Activated CD4-positive, alpha-beta T cell treated with anti-CD3 and anti-CD28 coated beads for 36 hours (primary cell): Measurements from ENCODE around the gene MACROD2. TPM values are rescaled to one million over a fixed set of nuclear protein-coding genes. Genes with fewer than 3 reads are reported as not detected.
"Not testable (repeated sequence)": the region's sequence is repeated elsewhere in the genome, so short reads cannot be mapped to it uniquely, and the experiment has no call there.

Experiments used
- ATAC-seq: fragments of 200-7000 bp; cut with Tn5 transposase; one replicate; pipeline ENCODE4 v1.10.0; 2021; ENCODE audit warnings: mild to moderate bottlenecking, moderate library complexity
- CTCF ChIA-PET: fragments of 350-600 bp; sonication (Branson Sonifier 250); formaldehyde crosslinking; loops from one replicate; lab custom pipeline; 2021; ENCODE audit warnings: antibody characterized with exemption; lab: Charles Lee
- POLR2A ChIA-PET: fragments of 350-600 bp; sonication (Branson Sonifier 250); formaldehyde crosslinking; loops from one replicate; lab custom pipeline; 2021; ENCODE audit warnings: antibody characterized with exemption, inconsistent platforms; lab: Charles Lee
- DNase-seq: peaks from one replicate; pipeline ENCODE4 v3.0.0-alpha.2; 2020
- H3K27ac Mint-ChIP-seq: one replicate; pipeline ENCODE4 v1.8.0; 2021; ENCODE audit warnings: mixed read lengths
- H3K27me3 Mint-ChIP-seq: one replicate; pipeline ENCODE4 v1.8.0; 2021; ENCODE audit warnings: mixed read lengths
- H3K36me3 Mint-ChIP-seq: one replicate; pipeline ENCODE4 v1.8.0; 2021; ENCODE audit warnings: low read depth, mixed read lengths
- H3K4me1 Mint-ChIP-seq: one replicate; pipeline ENCODE4 v1.8.0; 2021; ENCODE audit warnings: mixed read lengths
- H3K4me3 Mint-ChIP-seq: one replicate; pipeline ENCODE4 v1.8.0; 2021; ENCODE audit warnings: mild to moderate bottlenecking, moderate library complexity, mixed read lengths
- H3K9me3 Mint-ChIP-seq: one replicate; pipeline ENCODE4 v1.8.0; 2021; ENCODE audit warnings: low read depth, mixed read lengths
- intact Hi-C, 2 experiments: fragments of 100-400 bp; cut with DNase I in 1 of 2; cut with micrococcal nuclease in 1 of 2; formaldehyde crosslinking; loops; one replicate each; pipeline versions ENCODE4 v1.14.2 to v1.15.1; 2022 to 2024; cut with DNase I, micrococcal nuclease
- total RNA-seq, 2 experiments: library from RNA; stranded (reverse); gene quantifications; one replicate each; pipeline ENCODE4 v1.2.3, GENCODE V29; 2021

The MACROD2 gene
- total RNA-seq, 2 experiments from 2014 or later: not detected

DNA sequence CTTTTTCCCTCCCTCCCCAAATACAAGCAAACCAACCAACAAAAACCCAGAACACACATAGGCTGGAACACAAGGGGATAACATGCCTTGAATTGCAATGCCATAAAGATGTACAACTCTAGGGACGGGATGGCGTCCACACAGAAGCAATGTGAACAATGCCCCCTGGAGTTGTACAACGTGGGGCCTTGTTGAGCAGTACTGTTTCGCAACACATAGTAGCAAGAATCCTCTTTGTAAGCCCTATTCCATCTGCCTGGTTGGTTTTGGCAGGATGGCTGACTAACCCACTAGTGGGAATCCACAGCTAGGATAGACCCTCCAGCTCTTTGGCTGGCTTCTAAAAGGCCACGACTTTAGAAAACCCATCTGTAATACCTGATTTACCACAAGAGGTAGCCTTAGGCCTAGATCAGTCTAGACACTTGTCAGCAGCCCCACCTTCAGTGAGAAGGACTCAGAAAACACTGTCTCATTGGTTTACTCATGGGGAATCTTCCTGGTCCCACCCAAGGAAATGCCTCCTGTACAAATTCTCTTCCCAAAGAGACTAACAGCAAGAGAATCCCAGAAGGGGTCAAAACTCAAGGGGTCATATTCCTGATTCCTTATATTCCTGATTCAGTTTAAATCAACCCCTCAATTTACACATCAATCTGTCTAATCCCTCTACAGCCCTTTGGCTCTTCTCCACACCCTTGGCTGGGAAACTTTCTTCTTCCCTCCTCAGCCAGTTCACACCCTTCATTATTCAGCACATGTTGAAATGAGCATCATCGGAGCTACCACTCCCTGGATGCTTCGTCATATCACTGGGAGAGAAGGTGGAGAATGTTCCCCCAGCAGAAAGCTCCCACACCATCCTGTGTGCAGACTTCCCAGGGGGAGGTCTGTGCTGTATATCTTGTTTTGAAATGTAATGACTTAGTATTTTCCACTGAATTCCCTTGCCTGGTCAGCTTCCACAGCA, 964.5 kb downstream of the MACROD2 start:
- peaks cover 2% of the 10 kb centered on the region for H3K9me3 Mint-ChIP-seq
- ATAC-seq: no peak
- CTCF ChIA-PET: no interaction called here
- no peak overlapping the region for H3K4me3 Mint-ChIP-seq
- H3K27me3 Mint-ChIP-seq: no peaks in the 10 kb centered on the region
- POLR2A ChIA-PET: no interaction called here
- H3K36me3 Mint-ChIP-seq: no peaks in the 10 kb centered on the region
- intact Hi-C loops: no loop called here
- no peak overlapping the region for H3K27ac Mint-ChIP-seq
- no peaks in the 10 kb centered on the region for H3K4me1 Mint-ChIP-seq
- DNase-seq: no peak

DNA sequence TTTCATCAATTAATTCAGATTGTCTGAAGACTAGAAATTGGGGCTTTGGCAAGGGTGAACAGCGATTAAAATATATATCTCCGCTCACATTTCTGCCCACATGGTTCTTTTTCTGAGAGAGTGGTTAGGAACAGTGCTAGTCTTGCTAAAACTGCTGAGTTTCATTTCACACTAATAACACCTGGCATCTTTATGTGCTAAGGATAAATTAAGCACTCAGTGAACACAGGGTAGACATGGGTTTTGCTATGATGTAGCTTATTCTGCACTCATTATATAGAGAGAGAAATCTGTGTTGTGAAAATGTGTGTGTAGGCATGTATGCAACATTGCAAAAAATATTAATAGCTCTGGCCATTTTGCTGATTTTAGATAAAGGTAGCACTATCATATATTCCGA, 965.5 kb downstream of the MACROD2 start:
- no peaks in the 10 kb centered on the region for H3K27me3 Mint-ChIP-seq
- ChIA-PET POLR2A (no interaction called here), CTCF (no interaction called here)
- no peaks in the 10 kb centered on the region for H3K9me3 Mint-ChIP-seq
- H3K4me3 Mint-ChIP-seq: no peak overlapping the region
- H3K27ac Mint-ChIP-seq: no peak overlapping the region
- DNase-seq (no peak), ATAC-seq (no peak)
- H3K4me1 Mint-ChIP-seq: no peaks in the 10 kb centered on the region
- H3K36me3 Mint-ChIP-seq: no peaks in the 10 kb centered on the region
- intact Hi-C loops: no loop called here

GRCh38 chr20:14963262-14963663, 967.9 kb downstream of the MACROD2 start:
- Mint-ChIP-seq H3K9me3 (no peaks in the 10 kb centered on the region), H3K27me3 (no peaks in the 10 kb centered on the region), H3K4me1 (no peaks in the 10 kb centered on the region), H3K27ac (no peak overlapping the region), H3K4me3 (no peak overlapping the region), H3K36me3 (no peaks in the 10 kb centered on the region)
- ChIA-PET POLR2A (no interaction called here), CTCF (no interaction called here)
- ATAC-seq (no peak), DNase-seq (no peak)
- intact Hi-C loops: no loop called here

GRCh38 chr20:14966203-14966602, 970.9 kb downstream of the MACROD2 start:
- Mint-ChIP-seq H3K4me1 (no peaks in the 10 kb centered on the region), H3K9me3 (no peaks in the 10 kb centered on the region), H3K27ac (no peak overlapping the region), H3K36me3 (no peaks in the 10 kb centered on the region), H3K27me3 (no peaks in the 10 kb centered on the region), H3K4me3 (no peak overlapping the region)
- POLR2A ChIA-PET: no interaction called here
- intact Hi-C loops: no loop called here
- CTCF ChIA-PET: no interaction called here
- ATAC-seq: no peak
- DNase-seq: no peak

DNA sequence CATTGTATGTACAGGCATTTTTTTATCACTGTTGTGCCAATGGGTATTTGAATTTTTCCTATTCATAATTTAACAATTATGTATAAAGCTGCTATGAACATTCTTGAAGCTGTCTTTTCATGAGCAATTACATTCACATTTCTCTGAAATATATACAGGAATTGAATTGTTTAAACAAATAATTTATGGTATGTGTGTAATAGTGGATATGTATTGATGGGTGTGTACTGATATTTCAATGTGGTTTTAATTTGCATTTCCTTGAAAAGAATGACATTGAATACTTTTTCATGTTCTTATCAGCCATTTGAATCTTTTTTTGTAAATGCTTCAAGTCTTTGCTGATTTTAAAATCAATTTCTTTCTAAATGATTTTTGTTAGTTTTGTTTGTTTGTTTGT, 971.5 kb downstream of the MACROD2 start:
- ATAC-seq (no peak), DNase-seq (no peak)
- intact Hi-C loops: no loop called here
- Mint-ChIP-seq H3K4me1 (no peaks in the 10 kb centered on the region), H3K4me3 (no peak overlapping the region), H3K27ac (no peak overlapping the region), H3K36me3 (no peaks in the 10 kb centered on the region), H3K27me3 (no peaks in the 10 kb centered on the region), H3K9me3 (no peaks in the 10 kb centered on the region)
- POLR2A ChIA-PET: no interaction called here
- CTCF ChIA-PET: no interaction called here

- Mint-ChIP-seq H3K4me1 (no peaks in the 10 kb centered on the region), H3K4me3 (no peak overlapping the region), H3K27ac (no peak overlapping the region), H3K9me3 (peaks cover 3% of the 10 kb centered on the region), H3K36me3 (no peaks in the 10 kb centered on the region), H3K27me3 (no peaks in the 10 kb centered on the region)
- ATAC-seq: no peak
- ChIA-PET CTCF (no interaction called here), POLR2A (no interaction called here)
- intact Hi-C loops: no loop called here
- DNase-seq: no peak
These were observed 976.9 kb downstream of the MACROD2 start for GRCh38 chr20:14972256-14972655.

GRCh38 chr20:14972690-14973089, 977.4 kb downstream of the MACROD2 start:
- POLR2A ChIA-PET: no interaction called here

GRCh38 chr20:14979453-14979986, 984.2 kb downstream of the MACROD2 start:
- ChIA-PET CTCF (no interaction called here), POLR2A (no interaction called here)
- H3K27me3 Mint-ChIP-seq: no peaks in the 10 kb centered on the region
- ATAC-seq (no peak), DNase-seq (no peak)
- intact Hi-C loops: no loop called here
- peaks cover 3% of the 10 kb centered on the region for H3K36me3 Mint-ChIP-seq
- H3K4me3 Mint-ChIP-seq: no peak overlapping the region
- no peaks in the 10 kb centered on the region for H3K4me1 Mint-ChIP-seq
- H3K9me3 Mint-ChIP-seq: peaks cover 15% of the 10 kb centered on the region
- no peak overlapping the region for H3K27ac Mint-ChIP-seq

More at GRCh38 chr20:14972690-14973089, 977.4 kb downstream of the MACROD2 start:
- ATAC-seq: no peak
- Mint-ChIP-seq H3K27ac (no peak overlapping the region), H3K4me1 (no peaks in the 10 kb centered on the region), H3K4me3 (no peak overlapping the region), H3K27me3 (no peaks in the 10 kb centered on the region), H3K9me3 (peaks cover 3% of the 10 kb centered on the region), H3K36me3 (no peaks in the 10 kb centered on the region)
- no peak for DNase-seq
- CTCF ChIA-PET: no interaction called here
- intact Hi-C loops: no loop called here

GRCh38 chr20:14981486-14981885, 986.2 kb downstream of the MACROD2 start:
- DNase-seq, ATAC-seq, H3K4me3 Mint-ChIP-seq, intact Hi-C loops, H3K4me1 Mint-ChIP-seq, POLR2A ChIA-PET, H3K36me3 Mint-ChIP-seq, H3K27me3 Mint-ChIP-seq, H3K27ac Mint-ChIP-seq, CTCF ChIA-PET: not testable (repeated sequence)
- peaks cover 15% of the 10 kb centered on the region for H3K9me3 Mint-ChIP-seq

DNA sequence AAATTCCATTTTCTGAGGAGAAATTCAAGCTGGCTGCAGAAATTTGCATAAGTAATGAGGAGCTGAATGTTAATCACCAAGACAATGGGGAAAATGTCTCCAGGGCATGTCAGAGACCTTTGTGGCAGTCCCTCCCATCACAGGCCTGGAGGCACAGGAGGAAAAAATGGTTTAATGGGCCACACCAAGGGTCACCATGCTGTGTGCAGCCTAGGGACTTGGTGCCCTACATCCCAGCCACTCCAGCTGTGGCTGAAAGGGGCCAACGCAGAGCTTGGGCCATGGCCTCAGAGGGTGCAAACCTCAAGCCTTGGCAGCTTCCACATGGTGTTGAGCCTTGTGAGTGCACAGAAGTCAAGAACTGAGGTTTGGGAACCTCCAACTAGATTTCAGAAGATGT, 987.0 kb downstream of the MACROD2 start:
- intact Hi-C loops, H3K27ac Mint-ChIP-seq, H3K4me1 Mint-ChIP-seq, H3K27me3 Mint-ChIP-seq, POLR2A ChIA-PET, ATAC-seq, DNase-seq, CTCF ChIA-PET, H3K4me3 Mint-ChIP-seq, H3K36me3 Mint-ChIP-seq: not testable (repeated sequence)
- peaks cover 15% of the 10 kb centered on the region for H3K9me3 Mint-ChIP-seq

- intact Hi-C loops: no loop called here
- Mint-ChIP-seq H3K27me3 (no peaks in the 10 kb centered on the region), H3K9me3 (peaks cover 15% of the 10 kb centered on the region), H3K36me3 (peaks cover 3% of the 10 kb centered on the region), H3K27ac (no peak overlapping the region), H3K4me3 (no peak overlapping the region), H3K4me1 (no peaks in the 10 kb centered on the region)
- DNase-seq (no peak), ATAC-seq (no peak)
- ChIA-PET CTCF (no interaction called here), POLR2A (no interaction called here)
These were observed 989.0 kb downstream of the MACROD2 start for GRCh38 chr20:14984305-14984704.
